GM12875 (cell line): ENCODE results near the gene GCG.
A peak's percentile ranks its signal among the peaks of the same experiment; 100 is the strongest.

Experiments
- H3K4me3 ChIP-seq: one replicate; pipeline ENCODE4 v1.5.1; 2011; ENCODE audit warnings: low read depth, low read length, control low read depth
- TF ChIP-seq, protein P1 (sequence below): IDR thresholded peaks from 2 replicates; pipeline ENCODE4 v1.5.1; 2011; ENCODE audit warnings: low read depth, mild to moderate bottlenecking, control low read depth, inconsistent platforms, low read length, moderate library complexity, borderline replicate concordance; ENCODE audit not compliant: insufficient read depth

The GCG gene

DNA sequence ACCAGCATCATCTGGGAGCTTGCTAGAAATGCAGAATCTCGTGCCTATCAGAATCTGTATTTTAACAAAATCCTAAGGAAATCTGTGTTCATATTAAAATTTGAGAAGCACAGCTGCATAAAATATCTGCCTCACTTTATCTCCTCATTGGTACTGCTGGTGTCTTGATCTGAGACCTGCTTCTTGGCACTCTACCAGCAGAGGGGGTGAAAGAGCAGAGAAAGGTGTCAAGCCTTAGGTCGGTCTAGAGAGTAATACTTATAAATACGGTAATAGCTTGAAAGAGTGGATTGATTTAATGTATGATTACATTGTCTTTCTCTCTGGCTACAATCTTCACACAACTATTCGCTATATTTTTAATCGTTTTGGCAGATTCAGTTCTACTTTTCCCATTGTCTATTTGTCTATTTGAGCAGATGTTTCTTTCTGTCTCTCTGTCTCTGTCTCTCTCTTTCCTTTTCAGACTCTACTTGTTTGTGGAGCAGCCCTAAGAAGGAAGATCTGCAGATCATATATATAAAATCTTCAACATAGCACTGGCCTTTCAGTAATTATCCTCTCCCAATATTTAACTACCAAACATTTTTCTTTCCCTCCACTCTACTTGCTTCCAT lies 1.7 kb upstream of the GCG start:
- H3K4me3 ChIP-seq: no peak overlapping the region
- TF ChIP-seq, protein P1, sequence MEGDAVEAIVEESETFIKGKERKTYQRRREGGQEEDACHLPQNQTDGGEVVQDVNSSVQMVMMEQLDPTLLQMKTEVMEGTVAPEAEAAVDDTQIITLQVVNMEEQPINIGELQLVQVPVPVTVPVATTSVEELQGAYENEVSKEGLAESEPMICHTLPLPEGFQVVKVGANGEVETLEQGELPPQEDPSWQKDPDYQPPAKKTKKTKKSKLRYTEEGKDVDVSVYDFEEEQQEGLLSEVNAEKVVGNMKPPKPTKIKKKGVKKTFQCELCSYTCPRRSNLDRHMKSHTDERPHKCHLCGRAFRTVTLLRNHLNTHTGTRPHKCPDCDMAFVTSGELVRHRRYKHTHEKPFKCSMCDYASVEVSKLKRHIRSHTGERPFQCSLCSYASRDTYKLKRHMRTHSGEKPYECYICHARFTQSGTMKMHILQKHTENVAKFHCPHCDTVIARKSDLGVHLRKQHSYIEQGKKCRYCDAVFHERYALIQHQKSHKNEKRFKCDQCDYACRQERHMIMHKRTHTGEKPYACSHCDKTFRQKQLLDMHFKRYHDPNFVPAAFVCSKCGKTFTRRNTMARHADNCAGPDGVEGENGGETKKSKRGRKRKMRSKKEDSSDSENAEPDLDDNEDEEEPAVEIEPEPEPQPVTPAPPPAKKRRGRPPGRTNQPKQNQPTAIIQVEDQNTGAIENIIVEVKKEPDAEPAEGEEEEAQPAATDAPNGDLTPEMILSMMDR: peak; percentile 85

DNA sequence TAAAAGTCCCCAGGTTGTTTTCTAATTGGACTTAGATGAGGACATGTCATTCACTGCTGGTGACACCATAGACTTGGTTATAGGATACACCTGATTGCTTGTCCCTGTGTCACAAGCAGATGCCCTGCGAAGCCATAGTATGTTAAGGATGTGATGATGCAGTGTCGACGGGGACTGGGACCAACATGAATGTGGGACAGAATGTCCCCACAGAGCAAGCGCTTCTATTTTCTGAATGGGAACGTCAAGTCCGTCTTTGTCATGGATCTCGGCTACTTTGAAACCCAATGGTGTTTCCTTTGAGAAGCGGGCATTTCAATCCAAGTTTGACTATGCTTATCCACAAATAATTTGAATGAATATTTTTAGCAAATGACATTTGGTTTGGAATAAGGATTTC lies 2.1 kb downstream of the GCG start:
- TF ChIP-seq, protein P1: no peak
- no peak overlapping the region for H3K4me3 ChIP-seq

DNA sequence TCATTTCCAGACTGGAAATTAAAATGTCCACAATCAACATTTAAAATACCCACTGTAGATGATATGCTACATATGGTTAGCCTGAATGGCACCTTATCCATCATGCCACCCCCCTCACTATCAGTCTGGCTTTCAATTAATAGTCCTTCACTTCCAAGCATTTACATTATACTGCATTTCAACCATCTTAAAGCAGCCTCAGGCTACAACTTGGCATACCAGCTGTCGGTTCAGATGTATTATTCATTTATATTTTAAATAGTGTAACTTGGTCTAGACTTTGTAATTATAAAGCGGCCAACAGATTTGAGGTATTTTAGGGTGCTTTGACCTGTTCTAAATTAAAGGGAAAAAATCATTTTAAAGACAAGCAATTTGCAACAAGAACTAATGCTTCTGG lies 2.6 kb downstream of the GCG start:
- no peak overlapping the region for H3K4me3 ChIP-seq
- TF ChIP-seq, protein P1: no peak

DNA sequence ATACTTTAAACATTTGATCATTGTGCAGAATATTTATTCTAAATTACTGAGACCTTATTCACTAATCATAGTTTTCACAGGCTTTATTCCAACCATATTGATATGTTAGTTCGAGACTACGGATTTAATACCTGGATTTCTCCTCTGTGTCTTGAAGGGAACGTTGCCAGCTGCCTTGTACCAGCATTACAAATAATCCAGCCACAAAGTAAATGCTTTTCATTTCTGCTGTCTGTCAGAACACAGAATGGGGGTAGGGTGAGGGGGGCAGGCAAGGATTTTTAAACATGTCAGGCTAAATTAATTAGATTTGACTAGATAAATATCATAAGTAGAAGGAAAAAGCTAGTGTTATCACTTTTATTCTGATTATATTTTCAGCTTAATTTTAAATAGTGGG lies 3.1 kb downstream of the GCG start:
- H3K4me3 ChIP-seq: no peak overlapping the region
- TF ChIP-seq, protein P1: no peak

DNA sequence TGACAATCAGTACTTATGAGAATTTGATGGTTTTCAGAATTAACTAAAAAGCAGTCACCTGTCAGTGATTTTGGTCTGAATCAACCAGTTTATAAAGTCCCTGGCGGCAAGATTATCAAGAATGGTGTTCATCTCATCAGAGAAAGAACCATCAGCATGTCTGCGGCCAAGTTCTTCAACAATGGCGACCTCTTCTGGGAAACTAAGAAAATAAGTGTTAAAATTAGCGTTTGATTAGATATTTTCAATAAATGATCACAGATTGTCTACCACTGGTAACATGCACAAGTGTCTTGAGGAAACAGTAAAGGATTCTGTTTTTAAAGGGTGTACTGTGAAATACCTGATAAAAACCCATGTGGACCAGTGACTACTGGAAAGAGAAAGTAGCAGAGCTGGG lies 8.1 kb downstream of the GCG start:
- H3K4me3 ChIP-seq: no peak overlapping the region
- TF ChIP-seq, protein P1: no peak

DNA sequence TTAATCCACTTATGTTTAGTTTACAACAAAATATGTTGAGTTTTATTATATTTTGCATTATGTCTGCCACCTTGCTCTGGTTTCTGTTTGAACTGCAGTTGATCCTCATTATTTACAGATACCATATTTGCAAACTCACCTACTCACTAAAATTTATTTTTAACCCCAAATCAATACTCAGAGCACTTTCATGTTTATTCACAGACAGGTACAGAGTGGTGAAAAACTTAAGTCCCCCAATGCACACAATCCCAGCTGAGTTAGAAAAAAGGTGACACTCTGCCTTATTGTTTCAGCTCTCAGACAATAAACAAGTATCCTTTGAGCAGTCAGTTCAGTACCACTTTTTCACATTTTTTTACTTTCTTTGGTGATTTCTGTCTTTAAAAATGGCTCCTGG lies 13.7 kb downstream of the GCG start:
- TF ChIP-seq, protein P1: no peak
- H3K4me3 ChIP-seq: no peak overlapping the region

DNA sequence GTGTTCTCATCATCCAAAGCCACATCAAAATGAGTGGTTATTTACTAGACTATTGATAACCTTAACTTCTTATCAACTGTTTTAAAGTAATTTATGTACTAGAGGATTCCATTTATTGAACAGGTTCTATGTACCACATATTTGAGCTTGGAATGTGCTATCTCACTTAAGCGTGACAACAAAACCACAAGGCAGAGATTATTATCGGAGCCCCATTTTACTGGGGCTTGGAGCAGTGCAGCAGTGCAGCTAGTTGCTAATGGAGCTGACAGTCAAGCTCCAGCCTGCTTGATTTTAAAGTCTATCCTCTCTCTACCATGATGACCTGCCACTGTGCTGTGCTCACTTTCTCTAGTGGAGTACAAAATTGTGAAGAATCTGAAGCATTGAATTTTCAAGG lies 24.6 kb downstream of the GCG start:
- no peak overlapping the region for H3K4me3 ChIP-seq
- TF ChIP-seq, protein P1: no peak
